GM19035 (cell line): ENCODE data around the gene PITX1.

Source experiments
- ATAC-seq: cut with Tn5 transposase; IDR thresholded peaks from one replicate; pipeline ENCODE4 v1.9.1; 2021; ENCODE audit not compliant: unreplicated experiment

Gene PITX1

DNA sequence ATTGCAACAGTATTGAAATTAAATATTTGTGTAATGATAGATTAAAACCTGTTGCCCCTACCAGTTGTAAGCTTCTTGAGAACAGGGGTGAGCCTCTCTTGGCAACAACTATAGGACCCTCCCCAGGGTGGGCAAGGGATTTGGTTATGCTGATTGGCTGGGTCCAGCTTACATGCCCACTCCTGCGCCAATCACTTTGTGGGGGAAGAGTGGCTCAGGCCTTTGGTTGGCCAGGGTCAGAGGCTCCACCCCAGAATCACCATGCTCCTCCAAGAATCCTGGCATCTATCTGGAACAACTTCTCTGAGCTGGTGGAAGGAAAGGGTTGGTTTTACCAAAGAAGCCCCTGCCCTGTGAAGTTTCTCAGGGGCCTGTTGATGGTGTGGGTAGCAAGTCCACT, 8.6 kb upstream of the PITX1 start:
- ATAC-seq, result no peak

DNA sequence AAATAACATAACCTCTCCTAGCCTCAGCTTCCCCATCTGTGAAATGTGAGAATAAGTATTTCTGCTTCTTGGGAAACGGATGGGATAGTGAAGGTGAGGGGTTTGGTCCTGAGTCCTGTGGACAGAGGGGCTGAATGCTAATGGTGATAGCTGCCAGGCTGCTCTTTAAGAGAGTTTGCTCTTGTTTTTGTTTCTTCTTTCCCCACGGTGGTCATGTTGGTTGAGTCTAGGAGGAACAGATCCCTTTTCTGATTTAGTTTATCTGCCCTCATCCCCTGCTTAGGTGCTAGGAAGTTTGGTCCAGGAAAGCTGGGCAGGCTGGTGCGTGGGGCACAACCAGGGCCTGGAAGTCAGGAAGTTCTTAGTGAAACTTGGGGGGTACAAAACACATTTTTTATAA, 7.7 kb upstream of the PITX1 start:
- no peak for ATAC-seq

DNA sequence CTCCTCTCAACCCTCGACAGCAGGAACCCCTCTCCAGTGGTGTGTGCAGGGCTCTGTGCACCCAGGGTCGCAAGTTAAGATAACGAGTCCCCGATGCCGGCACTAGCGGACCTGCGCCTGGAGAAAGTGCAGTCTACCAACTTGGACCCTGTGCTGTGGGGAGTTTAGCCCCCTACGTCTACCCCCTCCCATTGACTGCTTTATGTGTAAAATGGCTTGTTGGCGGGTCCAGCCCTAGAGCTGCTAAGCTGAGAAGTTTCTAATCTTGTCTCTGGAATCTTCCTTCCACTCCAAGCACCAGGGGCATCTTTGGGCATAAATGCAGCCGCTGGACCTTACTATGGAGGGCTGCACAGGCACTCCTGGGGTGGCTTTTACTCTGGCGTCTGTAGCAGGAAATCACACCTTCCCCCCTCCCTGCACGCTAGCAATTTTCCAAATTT, 7.1 kb upstream of the PITX1 start:
- ATAC-seq, result no peak

DNA sequence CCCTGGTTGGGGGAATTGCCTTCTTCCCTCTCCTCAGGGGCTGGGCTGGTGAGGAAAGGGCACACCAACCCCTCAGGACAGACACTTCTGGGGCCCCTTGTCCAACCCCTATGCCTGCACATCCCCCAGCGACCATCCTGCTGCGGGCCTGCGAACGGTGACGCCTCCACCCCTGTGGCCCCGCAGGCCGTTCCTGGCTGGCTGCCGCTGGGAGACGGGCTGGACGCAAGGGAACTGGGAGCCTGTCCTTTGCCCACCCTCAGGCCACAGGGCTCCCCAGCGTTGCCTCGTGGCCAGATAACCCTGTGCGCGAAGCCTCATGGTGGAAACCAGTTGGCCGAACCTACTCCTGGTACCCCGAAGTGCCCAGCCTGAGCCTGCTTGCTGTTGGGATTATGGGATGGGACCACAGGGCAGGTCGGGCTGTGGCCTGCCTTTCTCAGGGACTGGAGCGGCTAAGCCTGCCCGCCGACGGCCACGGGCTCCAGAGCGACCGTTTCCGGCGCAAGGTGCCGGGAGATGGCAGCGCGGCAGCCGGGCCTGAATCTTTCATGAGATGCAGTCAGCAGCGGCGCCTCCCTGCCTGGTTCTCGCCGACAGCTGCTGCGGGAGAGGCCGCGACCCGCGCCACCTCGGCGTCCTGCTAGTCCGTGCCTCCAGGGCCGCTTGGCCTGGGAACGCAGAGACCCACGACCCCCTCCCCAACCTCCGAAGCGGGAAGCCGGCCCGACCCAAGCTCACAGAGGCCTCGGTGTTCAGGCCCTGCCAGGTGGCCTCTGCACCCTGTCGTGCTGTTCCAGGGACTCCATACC, 6.5 kb upstream of the PITX1 start:
- ATAC-seq, result no peak

DNA sequence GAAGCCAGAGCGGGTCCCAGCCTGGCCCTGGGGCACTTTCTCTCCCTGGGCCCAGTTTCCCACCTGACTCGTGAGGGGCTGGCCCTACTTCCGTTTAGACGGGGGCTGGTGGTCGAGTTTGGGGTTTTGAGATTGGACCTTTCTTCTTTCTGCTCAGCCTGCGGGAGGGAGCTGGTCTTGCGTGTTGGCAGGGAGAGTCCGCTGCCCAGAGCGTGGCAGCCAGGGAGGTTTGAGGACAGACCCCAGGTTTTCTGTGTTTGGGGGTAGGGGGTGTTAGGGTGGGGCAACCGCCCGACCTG, 6.0 kb upstream of the PITX1 start:
- no peak for ATAC-seq

DNA sequence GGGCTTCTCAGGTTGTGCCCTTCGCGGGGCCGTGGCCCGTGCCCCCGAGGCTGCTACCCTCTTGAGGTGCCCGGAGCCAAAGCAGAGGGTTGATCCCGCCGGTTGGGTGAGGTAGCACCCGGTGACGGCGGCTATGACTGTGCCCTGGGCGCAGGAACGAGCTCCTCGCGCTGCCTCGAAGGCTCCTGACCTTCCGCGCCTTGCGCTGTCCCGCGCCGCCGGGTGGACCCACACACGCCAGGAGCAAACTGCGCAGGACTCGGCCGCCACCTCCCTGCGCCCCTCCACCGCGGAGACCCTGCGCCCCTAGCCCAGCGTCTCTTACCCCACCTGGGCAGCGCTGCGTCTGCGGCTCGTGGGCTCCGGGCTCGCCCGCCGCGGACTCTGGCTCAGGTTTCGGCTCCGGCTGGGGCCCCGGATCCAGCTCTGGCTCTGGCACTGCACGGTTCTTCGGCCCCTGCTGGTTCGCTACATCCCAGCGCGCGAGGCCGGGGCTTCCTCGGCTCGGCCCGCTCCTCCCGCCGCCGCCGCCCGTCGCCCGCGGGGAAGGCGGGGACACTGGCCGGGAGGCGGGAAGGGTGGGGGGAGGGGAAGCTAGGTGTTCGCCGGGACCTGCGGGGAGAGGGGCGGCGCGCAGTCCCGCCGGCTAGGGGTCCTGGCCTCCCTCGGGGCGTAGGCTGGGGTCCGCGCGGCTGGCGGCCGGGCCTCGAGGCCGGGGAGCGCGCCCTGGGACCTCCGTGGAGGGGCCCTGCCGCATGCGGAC, 5.4 kb upstream of the PITX1 start:
- ATAC-seq, result no peak

DNA sequence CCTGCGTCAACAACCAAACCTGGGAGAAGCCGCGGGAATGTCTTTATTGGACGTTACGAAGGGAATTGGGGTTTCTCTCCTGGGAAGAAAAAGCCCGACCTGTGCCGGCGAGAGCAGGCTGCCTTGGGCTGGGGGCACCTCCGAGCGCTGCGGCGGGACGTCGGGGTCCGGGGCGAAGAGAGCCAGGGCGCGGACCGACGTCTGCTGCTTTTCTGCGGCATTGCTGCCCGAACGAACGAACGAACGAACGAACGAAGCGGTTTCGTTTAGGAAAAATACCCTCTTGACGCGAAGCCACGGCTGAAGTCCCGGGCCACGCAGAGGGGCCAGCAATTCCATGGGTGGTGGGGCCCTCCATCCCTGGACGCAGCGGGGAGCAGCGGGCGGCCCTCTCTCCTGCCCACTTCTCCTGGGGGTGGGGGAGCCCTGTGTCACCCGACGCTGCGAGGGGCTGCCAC, 4.8 kb upstream of the PITX1 start:
- no peak for ATAC-seq

DNA sequence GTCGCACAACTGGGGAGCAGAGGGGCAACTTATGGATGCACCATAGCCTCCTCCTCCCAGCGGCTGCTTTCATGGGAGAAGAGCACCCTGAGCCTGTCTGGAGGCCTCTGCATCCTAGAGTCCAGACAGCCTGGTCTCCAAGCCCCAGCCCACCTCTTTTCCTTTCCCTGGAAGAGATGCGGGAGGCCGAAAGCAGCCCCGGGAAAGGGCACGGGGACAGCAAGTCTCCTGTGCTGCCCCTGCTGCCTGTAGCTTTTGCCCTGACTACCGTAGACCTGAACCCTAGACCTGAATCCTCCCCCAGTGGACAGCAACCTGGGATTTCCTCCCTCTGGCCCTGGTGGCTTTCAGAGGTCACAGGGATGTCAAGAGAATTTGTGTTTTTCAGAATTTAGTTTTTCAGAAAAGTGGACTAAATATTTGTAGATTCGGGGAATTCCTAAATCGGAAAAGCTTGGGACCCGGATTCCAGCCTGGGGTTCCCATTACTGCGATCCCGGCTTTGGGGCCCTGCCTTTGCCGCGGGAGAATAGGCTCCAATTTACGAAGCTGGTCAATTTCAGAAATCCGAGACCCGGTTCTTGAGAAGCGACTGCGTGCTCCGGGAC, 4.3 kb upstream of the PITX1 start:
- no peak for ATAC-seq

DNA sequence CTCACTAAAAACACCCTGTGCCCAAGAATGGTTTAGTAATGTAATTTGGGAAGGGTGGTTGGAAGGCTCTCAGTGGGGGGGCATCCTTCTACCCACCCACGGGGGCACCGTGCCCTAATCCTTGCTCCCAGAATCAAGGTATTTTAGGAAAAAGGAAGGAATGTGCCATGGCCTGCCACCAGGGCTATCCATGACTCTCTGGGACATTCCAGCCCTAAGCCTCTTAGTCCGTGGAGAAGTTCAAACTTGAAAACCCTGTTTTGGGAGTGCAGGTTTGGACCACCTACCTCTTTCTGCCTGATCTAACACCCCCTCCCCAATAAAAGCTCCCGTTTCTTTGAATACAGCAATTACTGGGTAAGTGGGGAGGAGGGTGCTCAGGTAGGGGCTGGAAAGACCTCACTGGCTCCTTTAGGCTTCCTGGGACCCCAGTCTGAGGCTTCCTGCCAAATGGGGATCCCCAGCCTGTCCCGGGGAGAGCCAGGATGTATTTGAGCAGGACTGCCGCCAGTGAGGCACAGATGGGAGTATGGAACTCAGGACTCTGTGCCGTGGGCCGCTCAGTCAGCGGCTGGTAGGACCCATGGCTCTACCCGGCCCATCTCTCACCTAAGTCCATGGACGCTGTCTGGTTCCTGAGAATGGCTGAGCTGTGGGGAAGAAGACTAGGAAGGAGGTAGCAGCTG, 3.6 kb upstream of the PITX1 start:
- ATAC-seq, result no peak

DNA sequence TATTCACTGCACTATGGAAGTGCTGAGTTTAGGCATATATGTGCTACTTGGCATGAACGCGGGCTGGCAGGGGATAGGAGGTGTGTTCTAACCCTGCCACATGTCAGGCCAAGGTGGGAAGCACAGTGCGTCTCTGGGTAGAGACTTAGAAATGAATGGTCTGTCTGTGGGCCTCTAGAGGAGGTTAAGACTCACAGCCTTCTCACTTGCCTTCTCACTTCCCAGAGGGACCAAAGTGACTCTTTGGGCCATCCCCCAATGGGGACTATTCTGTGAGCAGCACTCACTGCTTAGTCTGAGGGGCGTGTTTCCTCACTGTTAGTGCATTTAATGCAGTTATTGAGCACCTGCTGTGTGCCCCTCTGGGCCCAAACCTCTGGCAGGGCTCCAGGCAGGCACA, 2.4 kb upstream of the PITX1 start:
- ATAC-seq, result no peak

DNA sequence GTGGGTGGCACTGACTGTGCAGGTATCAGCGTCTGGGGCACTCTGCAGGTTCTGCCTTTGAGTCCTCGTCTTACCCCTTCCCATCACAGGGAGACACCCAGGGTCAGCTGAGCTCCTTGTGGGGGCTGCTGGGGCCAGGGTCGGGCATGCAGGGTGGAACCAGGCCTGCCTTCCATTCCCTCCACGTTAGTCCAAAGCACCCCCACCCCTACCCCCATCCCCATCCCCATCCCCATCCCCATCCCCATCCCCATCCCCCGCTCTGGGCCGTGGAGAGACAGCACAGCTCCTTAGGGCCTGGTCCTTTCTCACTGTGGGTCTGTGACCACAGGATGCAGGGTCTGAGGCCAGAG, 1.6 kb upstream of the PITX1 start:
- no peak for ATAC-seq

DNA sequence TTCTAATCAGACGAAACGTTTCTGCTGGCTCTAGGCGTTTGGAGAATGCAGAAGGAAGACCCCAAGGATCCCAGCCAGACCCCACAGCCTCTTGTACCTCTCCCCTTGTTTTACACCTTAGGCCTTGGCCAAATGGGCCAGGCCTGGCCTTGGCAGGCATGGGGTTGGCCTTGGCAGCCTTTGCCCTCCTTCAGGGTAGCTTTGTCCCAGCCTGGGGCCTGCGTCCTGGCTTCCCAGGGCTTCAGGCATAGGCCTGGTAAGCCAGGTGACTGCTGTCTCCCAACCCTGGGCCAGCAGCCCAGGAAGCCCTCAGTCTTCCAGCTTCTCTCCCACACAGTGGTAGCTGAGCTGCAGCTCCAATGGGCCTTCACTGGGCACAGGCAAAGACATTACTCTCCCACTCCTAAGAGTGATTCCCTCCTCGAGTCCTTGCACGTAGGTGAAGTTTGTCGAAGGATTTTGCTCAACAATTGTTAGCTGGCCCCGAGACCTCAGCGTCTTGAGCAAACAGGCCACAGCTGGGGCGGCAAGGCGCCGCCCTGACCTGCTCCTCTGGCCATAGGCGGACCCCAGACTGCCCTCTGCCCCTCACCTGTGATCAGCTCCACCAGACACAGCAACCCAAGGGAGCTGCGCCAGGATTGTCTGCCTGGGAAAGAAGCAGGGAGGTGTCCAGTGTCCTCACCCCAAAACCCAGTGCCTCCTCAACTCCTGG, 1.1 kb upstream of the PITX1 start:
- no peak for ATAC-seq

DNA sequence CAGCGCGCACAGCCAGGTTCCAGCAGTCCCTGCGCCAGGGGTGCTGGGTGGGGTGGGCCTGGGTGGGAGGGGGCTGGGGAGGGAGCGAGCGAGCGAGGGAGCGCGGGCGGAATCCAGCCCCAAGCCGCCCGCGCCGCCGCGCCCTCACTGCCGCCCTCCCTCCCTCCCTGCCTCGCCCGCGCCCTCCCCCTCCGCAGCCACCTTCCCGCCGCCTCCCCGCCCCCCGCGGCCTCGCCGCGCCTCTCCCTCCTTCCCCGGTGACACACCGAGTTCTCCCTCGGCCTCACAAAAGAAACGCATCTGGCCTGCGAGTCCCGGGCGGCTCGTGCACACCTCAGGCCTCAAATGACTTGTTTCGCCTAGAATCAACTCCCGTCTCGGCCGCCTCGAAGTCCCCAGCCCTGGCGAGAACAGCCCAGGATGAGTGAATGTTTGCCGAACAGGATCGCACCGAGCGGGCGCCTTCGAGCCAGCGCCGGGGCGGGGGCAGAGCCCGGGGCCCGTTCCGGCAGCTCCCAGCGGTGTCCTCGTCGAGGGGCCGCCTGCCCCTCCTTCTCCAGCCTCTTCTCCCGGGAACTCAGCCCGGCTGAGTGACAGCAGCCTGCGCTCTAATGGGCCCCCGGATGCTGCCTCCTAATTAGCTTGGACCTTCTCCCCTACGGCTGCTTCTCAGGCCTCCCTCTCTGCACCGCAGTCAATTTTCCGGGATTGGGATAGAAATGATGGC, 371 bp upstream of the PITX1 start:
- no peak for ATAC-seq

DNA sequence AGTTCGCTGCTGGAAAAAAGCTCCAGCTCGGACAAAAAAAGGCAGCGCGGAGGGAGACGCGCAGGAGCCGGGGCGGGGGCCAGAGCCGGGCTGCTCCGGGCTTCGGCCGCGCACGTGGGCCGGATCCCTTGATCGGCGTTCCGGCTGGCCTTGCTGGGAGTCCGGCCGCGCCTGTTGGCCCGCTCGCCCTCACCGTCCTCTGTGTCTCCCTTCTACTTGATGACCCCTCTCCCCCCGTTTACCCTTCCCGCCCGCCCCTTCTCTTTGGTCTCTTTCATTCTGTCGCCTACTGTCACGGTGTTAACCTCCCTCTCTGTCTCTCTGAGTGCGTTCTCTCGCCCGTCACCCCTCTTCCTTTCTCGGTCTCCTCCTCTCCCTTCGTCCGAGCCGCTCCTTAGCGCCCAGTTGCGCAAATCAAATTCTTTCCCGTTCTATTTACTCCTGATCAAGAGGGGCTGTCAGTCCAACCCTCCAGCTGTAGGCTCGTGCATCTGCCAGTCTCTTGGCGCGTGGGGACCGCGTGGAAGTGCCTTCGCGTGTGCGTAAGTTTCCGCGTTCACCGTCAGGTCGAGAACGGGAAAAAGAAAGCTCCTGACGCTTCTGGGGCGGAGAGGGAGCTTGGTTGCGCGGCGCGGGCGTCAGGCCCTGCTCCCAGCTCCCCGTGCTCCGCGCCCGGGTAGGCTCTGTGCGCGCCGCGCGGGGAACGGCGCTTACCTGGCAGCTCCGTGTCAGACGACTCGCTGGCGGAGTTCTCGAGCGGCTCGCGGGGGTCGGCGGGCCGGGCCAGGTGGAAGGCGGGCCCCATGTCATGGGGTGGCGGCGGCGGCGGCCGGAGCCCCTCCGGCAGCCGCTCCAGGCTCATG, 798 bp downstream of the PITX1 start:
- ATAC-seq, result no peak

DNA sequence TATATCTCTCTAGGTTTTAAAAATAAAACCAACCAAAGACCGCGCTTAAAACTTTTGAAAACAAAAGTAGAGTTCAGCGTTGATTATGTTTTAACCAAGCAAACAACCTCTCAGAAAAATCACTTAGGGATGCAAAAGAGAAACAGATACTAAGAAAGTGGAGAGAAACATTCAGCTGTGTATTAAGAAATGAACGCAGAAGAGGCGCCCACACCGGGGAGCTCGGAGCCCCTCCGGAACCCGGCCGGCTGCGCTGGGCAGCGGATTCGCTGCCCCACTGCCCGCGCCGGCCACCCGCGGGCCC, 1.4 kb downstream of the PITX1 start:
- no peak for ATAC-seq

DNA sequence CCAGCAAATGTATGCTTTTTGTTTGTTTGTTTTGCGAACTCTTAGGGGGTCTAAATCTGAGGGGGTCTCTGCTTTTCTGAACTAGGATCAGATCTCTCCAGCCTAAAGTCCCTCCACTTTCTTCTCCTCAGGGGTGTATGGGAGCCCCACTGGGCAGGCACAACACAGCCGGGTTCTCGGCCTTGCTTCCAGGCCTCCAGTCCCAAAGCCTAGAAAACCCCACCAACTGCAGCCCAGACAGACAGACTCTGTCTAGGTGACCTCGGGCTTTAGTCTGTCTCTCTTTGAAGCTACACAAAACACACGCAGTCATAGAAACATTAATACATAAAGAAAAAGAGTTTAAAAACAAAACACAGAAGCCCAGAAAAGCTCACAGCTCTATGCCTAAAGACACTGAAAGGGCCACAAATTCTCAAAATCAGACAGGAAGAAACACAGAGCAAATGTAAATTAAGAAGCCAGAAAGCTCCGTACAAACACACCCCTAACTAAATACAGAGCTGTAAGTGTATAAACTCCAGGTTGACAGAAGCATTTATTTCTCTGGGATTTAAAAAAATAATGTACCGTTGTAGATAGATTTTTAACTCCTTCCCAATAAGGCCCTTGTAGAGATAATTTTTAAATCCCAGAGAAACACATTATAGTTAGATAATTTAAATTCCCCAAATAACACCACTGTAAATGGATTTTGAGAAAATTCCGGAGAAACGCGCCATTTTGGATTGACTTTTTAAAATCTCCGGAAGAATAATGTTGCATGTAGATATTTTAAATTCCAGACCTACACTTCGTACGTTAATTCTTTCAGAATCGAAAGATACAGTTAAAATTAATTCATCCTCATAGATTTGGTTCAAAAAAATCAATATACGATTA, 2.0 kb downstream of the PITX1 start:
- no peak for ATAC-seq

DNA sequence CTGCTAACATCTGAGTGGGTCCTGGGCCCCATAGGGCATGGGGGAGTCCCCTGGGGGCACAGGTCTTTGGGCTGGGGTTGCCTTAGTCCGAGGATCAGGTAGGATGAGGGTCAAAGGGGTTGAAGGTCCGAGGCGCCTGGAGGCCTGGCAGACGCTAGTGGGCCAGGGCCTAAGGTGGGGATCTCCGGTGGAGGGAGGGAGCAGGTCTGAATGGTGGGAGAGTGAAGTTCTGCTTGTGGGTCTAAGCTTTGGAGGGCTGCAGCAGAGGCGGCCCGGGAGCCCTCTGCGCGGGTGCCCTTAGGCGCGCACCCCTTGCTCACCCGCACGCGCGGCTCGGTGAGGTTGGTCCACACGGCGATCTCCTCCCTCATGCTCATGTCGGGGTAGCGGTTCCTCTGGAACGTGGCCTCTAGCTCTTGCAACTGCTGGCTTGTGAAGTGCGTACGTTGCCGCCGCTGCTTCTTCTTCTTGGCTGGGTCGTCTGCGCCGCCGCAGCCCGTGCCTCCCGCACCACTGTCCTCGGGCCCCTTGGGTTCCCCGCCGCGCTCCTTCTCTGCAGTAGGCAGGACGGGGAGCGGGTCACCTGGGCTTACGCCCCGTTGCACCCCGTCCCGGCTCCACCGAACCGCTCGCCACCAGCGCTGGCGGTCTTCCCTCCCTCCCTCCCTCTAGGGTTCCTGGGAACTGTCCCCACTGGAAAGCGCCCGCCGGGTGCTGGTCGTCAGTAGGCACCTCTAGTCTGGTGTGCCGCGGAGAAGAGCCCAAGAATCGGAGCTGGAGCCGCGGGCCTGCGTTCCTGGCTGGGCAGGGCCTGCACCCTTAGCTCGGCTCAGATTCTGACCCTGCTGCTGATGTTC, 2.8 kb downstream of the PITX1 start:
- ATAC-seq, result no peak
